ENCODE data around the gene CERCAM.

CERCAM gene, protein sequence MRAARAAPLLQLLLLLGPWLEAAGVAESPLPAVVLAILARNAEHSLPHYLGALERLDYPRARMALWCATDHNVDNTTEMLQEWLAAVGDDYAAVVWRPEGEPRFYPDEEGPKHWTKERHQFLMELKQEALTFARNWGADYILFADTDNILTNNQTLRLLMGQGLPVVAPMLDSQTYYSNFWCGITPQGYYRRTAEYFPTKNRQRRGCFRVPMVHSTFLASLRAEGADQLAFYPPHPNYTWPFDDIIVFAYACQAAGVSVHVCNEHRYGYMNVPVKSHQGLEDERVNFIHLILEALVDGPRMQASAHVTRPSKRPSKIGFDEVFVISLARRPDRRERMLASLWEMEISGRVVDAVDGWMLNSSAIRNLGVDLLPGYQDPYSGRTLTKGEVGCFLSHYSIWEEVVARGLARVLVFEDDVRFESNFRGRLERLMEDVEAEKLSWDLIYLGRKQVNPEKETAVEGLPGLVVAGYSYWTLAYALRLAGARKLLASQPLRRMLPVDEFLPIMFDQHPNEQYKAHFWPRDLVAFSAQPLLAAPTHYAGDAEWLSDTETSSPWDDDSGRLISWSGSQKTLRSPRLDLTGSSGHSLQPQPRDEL

DNA sequence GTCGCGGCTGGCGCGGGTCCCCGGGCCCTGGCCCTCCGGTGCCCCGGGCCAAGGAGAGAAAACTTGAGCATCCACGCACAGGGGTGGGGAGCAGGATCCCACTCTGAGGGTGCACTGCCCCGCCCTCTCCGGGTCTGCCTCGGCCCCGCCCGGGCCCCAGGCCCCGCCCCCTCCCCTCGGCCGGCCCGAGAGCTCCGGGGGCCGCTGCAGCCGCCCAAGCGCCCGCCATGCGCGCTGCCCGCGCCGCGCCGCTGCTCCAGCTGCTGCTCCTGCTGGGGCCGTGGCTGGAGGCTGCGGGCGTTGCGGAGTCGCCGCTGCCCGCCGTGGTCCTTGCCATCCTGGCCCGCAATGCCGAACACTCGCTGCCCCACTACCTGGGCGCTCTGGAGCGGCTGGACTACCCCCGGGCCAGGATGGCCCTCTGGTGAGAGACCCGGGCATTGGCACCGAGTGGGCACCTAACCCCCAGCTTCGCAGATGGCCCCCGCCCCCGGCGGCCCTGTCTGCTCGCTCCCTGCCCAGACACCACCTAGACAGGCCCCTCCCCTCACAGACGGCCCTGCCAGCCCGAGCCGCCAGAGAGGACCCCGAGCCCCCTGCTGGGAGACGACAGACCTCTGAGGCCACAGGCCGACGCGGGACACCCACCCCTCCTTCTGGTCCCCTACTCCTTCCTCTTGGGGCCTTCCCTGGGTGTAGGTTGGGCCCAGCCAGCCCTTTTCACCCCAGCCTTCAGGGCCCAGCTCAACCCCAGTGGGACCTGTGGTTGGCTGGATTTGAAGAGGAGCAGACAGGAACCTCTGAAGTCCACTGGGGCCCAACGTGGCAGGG lies at the start of gene CERCAM:
Gene CERCAM, plus strand, starts transcription at position 207 of the 831 bp plus-strand sequence. Its CDS starts 21 bp downstream, at position 228.
- peak; percentile 12 for DNase-seq

DNA sequence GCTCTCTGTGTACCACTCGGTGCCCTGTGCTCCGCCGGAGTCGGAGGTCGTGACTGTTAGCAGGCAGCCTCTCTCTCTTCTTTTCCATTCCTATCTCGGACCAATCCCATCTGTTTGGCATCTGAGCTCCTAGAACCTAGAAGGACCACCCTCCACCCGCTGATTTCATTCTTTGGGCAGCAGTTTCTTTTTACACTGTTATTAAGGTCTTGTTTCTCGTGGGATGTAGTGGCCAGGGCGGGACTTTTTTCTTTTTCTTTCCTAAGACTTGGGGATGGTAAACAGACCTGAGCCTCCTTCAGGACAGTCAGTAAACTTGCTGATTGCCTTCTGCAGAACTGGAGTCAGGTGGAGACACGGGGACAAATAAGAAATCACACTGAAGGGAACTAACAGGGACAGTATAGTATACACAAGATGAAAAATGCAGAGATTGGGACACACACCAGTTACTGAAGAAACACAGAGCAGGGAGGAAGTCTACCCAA lies 49.0 kb upstream of the CERCAM start:
- DNase-seq = no peak

DNA sequence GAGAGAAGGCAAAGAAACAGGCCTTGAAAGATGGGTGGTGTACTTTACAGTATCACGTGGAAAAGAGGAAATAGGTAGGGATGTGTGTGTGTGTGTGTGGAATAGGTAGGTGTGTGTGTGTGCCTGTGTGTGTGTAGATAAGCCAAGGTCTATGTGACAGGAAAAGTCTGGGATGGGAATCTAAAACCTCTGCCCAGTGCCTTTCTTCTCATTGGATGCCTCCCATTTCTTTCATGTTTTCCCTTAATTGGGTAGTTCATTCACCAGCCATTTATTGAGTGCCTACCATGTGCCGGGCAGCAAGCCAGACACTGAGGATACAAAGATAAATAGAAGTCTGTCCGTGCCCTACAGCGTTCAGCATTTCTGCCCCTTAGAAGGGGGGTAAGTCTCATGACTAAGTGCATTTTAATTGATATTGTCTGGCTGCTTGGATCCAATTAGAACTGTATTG lies 48.4 kb upstream of the CERCAM start:
- DNase-seq = no peak

DNA sequence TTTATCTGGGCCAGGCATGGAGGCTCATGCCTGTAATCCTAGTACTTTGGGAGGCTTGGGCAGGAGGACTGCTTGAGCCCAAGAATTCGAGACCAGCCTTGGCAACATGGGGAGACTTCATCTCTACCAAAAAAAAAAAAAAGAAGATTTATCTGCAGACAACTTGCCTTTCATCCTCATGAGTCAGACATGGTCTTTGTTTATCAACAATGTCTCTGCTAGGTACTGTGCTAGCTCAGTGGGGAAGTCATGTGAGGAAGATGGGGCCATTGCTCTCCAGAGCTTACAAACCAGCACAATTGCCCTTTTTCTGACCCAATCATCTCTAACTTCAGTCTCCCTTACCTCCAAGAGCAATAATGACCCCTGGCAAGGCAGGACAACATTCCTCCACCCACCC lies 47.9 kb upstream of the CERCAM start:
- no peak for DNase-seq

DNA sequence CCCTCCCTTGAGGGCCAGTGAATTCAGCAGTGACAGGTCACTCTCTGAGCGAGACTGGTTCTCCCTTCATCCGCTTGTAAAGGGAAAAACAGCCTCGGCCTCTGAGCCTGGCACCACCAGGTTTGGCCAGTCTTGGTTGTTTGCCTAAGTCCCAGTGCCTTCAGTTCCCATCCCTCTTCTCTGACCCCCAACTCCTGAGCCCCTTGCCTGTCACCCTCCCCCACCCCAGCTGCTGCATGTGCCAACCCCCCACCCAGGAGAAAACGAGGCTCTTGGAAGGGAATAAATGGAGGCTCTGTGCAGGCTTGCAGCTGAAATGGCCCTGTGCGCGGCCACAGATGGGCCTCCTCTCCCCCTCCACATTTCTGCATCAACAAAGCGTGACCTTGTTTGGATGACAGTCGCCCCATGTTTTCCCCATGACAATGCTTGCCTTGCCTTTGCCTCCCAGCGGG lies 46.4 kb upstream of the CERCAM start:
- no peak for DNase-seq

DNA sequence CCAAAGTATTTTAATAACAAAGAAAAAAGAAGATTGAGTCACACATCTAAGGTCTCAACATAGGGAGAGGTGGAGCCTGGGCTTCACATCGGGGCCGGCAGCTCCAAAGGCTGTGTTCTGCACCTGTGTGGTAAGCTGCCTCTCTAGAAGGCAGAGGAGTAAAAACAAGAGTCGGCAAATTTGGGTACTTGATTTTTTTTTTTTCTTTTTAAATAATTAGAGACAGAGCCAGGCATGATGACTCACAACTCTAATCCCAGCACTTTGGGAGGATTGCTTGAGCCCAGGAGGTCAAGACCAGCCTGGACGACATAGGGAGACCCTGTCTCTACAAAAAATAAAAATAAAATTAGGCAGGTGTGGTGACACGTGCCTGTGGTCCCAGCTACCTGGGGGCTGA lies 44.8 kb upstream of the CERCAM start:
- DNase-seq = no peak

DNA sequence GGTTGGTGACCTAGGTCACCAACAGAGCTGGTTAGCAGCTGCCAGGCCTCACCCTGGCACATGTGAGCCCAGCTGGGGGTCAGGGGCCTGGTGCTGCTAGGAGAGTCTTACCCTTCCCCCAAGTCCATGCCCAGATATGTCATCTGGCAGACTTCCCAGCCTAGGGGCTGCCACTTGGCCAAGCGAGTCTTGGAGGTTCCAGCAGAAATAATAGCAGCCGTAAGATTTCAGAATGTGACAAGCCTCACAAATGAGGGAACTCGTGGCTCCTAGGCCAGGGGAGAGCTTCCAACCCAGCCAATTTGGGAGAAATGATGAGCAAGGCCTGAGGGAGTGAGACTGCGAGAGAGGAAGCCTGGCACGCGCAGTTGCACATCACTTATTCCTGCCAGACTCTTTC lies 38.4 kb upstream of the CERCAM start:
- DNase-seq = peak; percentile 66

DNA sequence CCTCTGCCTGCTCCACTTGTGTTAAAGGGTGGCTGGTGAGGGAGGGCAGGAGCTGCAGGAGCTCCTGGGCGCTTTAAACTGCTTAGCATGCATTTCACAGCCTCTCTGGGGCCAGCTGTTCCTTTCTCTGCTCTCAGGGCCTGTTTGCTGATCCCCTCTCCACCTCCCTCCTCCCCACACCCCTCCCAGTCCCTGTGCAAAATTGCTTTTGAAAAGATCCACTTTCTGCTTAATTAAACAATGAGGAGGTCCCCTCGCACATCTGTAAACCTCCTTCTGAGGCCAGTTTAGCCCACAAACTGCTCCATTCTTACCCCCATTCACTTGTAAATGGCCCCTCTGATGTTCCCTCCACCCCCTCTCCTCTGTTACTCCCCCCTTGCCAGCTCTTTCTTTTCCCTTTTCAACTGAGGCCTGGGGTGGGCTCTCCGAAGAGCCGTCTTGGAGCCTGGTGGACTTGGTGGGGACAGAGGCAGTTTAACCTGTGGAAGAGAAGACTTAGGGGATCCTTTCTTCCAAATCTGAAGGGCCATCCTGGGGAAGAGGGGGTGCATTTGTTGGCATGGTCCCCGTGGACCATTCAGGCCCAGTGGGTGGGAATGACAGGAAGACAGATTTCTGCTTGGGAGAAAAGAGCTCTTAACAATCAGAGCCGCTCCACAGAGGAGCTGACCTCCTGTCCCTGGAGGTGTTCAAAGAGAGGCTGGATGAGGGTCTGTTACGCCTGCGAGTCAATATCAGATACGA lies 37.5 kb upstream of the CERCAM start:
- DNase-seq = peak; percentile 78

DNA sequence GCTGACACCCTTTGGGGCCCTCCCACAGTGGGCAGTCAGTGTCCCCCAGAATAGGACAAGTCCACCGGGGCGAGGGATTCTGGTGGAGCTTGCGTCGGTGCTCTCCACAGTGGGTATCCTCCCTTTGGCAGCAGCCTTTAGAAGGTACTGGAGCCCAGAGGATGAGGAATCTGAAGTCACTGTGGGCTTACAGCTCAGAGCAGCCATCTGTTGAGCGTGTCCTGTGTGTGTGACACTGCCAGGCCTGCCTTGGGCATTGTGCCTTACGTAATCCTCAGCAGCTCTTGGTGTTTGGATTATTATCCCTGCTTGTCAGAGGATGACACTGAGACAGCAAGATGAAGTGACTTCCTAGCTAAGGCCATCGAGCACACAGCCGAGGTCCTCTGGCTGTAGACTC lies 36.9 kb upstream of the CERCAM start:
- peak; percentile 46 for DNase-seq

DNA sequence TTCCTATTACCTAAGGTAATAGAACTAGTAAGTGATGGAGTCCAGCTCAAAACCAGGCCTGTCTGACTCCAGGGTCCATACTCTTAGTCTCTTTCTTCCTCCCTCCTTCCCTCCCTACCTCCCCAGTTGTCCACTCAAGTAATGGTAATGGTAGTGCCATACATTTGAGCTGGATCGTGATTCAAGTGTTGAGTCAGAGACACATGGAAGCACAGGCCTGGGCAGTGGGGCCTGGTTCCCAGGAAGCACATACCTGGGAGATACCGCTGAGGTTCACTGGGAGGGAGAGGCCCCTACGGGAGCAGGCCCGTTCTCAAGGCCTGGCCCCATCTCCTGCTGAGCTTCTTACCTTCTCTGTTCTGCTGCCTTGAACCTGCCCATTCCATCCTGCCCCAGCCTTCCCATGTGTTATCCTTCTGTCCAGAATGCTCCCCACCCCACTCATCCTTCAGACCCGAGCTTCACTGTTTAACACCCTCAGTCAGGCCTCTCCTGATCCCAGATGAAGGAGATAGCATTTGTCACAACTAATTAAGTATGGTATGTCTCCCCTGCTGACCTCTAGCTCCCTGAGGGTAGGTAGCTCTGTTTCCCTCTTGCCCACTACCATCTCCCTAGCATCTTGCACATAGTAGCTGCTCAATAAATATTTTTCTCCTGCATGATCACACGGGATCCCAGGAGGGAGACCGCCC lies 35.7 kb upstream of the CERCAM start:
- DNase-seq = no peak

DNA sequence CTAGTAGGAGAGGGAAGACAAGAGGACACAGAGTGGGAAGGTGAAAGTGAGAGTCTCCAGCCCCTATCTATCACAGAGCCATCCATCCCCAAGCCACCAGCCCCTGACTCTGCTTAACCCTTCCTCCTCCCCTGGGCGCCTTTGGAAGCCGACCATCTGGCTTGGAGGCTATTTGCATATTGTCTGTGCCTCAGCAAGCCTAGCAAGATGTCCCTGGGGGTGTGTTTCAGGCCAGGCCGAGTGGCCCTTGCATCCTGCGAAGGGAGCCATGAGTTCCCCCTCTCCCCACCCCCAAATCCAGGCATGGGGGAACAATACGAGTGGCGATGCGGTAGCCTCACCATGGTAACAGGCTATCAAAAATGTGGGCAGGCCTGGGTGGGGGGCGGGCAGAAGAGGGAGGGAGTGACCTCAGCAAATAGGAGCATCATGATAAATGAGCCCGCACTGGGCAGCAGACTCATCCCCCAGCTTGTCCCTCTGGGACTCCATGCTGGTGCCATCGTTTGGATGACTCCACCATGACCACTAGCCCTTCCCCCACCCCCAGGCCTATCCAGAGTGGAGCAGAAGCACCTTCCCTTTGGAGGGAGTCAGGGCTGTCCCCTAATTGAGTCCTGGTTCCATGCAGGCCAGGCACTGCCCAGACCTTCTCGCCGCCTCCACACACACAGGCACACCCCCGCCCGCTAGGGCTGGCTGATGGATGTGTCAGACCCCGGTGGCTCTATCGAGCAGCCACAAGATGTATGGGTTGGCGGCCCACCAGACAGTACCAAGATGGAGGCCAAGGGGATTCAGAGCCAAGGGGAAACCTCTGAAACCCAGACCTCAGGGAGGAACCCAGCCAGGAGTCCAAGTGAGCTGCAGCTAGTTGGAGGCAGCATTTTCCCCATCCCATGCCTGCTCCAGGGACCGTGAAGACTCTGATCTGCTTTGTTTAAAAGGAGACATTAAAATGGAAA lies 34.9 kb upstream of the CERCAM start:
- no peak for DNase-seq

DNA sequence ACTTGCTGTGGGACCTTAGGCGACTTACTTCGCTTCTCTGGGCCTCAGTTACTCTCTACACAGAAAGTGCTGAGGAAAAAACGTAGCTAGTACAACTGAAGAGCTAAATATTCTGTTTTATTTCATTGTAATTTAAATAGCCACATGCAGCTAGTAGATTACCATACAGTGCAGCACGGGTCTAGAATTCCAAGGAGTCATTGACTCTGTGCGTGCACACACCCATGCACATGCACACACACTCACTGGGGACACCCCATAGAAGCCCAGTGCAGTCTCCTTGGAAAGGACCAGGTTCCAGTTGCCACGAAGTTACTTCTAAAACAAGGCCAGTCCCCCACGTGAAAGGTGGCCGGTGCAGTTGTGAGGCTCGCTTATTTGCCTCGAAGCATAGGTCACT lies 32.5 kb upstream of the CERCAM start:
- no peak for DNase-seq

DNA sequence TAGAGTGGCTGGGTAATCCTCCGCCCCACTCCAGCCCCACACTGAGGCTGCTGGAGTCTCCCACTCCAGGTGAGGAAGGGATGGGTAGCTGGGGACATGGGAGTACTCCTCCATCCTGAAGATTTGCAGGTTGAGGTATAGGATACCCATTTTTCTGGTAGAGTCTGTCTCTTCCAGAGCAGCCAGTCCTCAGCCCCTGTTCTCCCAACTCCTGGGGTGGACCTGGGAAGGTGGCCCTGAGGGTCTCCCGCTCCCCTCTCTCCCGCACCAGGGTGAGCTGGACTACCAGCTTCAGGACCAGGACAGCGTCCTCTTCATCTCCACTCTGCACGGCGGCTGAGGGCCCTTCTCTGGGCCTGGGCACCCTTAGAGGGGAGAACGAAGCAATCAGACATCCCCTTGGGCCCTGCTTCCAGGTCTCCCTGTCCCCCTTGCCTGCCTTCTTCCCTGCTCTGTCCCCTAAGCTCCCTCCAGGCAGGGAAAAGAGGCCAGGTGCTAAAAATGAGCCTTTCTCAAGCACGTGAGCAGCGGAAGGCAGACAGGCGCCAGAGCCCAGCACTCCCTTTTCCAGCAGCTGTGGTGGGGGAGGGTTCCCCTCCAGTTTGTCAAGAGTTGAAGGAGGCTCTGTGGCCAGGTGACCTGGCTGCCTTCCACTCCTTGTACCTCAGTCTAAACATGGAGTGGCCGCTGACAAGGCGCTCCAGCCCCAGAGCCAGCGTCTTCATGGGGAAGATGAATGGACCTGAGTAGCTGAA lies 31.1 kb upstream of the CERCAM start:
- peak; percentile 96 for DNase-seq

DNA sequence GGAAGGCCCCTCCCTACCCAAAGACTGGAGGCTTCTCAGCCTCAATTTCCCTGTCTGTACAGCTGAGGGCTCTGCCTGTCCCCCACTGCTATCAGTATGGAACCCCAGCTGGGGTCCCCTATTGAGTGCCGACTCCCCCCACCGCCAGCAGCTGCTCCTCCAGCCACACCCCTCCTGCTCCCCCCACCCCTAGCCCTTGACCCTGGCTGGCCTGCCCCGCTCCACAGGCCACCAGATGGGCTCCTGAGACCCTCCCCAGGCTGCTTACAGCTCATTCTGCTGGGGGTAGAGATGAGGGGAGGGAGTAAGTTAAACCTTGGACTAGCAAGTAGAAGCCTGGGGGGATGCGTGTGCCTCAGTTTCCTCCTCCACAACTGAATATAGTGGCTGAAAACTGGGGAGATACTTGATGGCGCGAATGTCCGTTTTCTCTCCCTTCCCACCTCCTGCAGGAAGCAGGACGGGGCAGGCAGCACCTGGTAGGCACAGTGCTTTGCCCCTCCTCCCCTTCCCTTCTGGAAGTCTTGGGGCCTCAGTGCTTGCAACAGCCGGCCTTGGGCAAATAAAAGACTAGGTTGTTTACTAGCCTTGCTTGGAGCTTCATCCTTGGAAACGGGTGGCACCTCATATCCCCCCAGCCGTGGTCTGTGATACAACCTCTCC lies 30.4 kb upstream of the CERCAM start:
- peak; percentile 21 for DNase-seq

DNA sequence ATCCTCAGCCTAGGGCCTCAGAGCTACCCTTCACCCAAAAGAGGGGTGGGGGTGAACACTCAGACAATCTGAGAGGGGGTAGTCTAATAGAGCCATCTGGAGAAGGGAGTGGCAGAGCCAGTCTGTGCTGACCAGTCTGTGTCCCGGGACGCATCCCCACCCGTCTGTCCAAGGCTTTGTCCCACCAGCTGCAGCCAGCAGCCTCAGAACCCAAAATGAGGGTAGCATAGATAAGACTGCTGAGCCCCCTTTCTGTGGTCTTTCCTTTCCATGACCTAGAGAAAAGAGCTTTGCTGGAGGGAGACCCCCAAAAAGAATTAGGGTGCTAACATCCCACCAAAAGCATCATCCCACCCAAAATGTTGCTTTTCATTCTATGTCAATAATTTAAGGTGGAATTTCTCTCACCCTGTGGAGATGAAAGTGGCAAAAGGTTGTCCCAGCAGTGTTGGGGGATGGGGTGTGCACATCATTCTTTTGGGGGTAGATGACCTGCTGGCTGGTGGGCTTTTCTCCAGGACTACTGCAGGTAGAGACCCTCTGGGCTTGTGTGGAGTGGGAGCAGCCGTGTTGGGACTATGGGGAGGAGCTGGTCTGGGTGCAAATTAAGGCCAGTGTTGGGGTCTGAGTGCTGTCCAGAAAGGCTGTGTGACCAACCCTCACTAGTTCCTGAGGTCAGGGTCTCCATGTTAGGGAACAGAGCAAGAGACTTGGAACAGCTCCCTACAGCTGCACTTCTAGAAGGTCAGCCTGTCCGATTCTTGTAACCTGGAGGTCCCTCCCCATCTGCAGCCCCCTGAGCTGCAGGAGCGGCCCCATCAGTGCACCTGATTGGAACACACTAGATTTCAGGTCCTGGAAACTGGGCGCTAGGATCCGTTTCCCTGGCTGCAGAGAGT lies 29.6 kb upstream of the CERCAM start:
- no peak for DNase-seq

DNA sequence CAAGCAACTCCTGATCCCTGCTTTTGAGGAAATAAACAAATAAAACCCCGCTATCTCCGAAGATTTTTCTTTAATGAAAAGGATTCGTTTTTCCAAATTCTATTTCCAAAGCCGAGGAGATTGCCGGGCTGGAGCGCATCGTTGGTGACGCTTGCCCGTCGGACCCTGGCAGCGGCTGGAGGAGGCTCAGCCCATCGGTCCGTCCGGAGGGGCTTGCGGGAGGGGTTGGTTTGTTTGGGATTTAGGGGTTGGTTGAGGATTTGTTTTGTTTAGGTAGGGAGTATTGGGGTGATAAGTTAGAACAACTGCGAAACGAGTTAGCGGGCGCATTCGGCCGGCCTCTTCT lies 28.7 kb upstream of the CERCAM start:
- no peak for DNase-seq

DNA sequence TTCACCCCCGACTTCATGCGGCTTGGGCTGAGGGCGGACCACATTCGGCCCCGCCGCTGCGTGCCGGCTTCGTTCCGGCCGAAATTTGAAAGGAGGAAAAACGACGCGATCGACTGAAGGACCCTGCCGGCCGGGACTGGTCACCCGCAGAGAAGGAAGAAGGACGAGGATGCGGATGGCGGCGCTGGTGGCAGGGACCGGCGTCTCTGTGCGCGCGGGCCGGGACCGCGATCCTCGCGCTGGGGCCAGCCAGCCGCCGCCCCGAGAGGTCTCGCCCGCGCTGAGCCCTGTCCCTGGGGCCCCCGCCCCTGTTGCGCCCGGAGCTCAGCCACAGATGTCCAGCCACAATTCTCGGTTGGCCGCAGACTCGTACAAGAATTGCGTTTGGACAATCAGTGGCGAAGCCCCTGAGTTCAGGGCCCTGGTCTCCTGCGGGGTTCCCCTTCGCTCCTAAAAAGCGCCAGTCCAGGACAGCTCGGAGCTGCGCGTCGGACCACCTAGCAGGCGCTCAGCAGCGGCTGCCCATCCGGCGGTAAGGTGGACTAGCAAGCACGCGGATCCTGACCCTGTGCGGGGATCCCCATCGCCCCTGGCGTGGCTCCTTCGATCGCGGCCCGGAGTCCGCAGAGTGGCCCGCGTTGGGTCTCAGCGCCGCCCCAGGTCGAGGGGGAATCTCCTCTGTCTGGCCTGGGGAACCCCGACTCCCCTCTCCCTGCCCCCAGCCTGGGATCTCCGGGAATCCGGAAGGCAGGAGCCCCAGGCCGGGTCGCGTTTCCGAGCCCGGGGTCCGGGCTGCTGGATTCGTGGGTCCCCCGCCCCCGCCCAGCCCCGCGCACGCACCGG lies 28.1 kb upstream of the CERCAM start:
- DNase-seq = no peak
